Activated CD4-positive, alpha-beta T cell treated with anti-CD3 and anti-CD28 coated beads, Interleukin-2, amount 10 ng/mL, durations not matched to agents 24 days and 14 days (primary cell): ENCODE data around the gene MICU2. TPM values are rescaled to one million over a fixed set of nuclear protein-coding genes. Genes with fewer than 3 reads are reported as not detected.
"Not testable (repeated sequence)": the region's sequence is repeated elsewhere in the genome, so short reads cannot be mapped to it uniquely, and the experiment has no call there.

ENCODE experiments used
- DNase-seq: peaks from one replicate; pipeline ENCODE4 v3.0.0; 2022
- H3K27ac Mint-ChIP-seq: one replicate; pipeline ENCODE4 v1.8.0; 2022; ENCODE audit warnings: mild to moderate bottlenecking, mixed read lengths
- H3K27me3 Mint-ChIP-seq: one replicate; pipeline ENCODE4 v1.8.0; 2022; ENCODE audit warnings: mixed read lengths
- H3K36me3 Mint-ChIP-seq: one replicate; pipeline ENCODE4 v1.8.0; 2022; ENCODE audit warnings: low read depth, mild to moderate bottlenecking, mixed read lengths
- H3K4me1 Mint-ChIP-seq: one replicate; pipeline ENCODE4 v1.8.0; 2021; ENCODE audit warnings: mixed read lengths
- H3K4me3 Mint-ChIP-seq: one replicate; pipeline ENCODE4 v1.8.0; 2022; ENCODE audit warnings: mild to moderate bottlenecking, moderate library complexity, mixed read lengths
- H3K9me3 Mint-ChIP-seq: one replicate; pipeline ENCODE4 v1.8.0; 2021; ENCODE audit warnings: mixed read lengths
- intact Hi-C: fragments of 100-400 bp; cut with micrococcal nuclease; formaldehyde crosslinking; loops from one replicate; pipeline ENCODE4 v1.15.1; 2023
- total RNA-seq: library from RNA; stranded (reverse); gene quantifications from 2 replicates; pipeline ENCODE4 v1.2.3, GENCODE V29; 2022

The MICU2 gene
- total RNA-seq, 1 donor from 2014 or later, result 34.2 TPM

DNA sequence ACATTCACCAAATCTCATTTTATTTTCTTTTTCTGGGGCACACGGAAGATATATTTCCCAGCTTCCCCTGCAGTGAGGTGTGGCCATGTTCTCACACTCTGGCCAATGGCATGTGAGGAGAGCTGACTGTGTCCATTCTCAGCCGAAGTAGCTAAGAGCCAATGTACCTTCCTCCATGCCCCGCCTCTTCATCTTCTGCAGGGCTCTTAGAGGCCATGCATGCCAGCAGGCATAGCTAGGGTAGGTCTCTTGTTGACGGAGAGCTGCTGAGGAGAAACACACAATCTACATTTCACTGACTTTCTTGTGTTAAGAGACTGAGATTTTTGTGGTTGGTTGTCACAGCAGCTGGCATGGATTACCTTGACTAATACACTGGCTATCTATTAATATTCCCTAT lies 9.8 kb upstream of the MICU2 start:
- peak; percentile 25 for DNase-seq
- H3K27ac Mint-ChIP-seq, result no peak overlapping the region
- peaks cover 22% of the 10 kb centered on the region for H3K27me3 Mint-ChIP-seq
- H3K4me1 Mint-ChIP-seq, result no peaks in the 10 kb centered on the region
- H3K4me3 Mint-ChIP-seq, result no peak overlapping the region
- H3K36me3 Mint-ChIP-seq, result no peaks in the 10 kb centered on the region
- intact Hi-C loops, result no loop called here
- no peaks in the 10 kb centered on the region for H3K9me3 Mint-ChIP-seq

DNA sequence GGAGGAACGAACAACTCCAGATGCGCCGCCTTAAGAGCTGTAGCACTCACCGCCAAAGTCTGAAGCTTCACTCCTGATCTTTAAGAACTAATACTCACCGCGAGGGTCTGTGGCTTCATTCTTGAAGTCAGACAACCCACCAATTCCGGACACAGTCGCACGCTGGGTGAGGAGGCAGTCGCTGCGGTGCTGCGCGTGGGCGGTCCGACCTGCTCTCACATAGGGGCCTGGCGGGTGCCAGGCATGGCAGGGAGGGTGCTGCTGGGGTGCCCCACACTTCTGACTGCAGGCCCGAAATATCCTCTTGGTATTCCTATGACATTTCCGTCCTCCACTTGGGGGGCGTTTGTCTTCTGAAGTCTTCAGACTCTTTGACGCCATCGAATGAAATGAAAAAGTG lies 7.4 kb upstream of the MICU2 start:
- no peak for DNase-seq
- H3K27ac Mint-ChIP-seq, result no peak overlapping the region
- H3K27me3 Mint-ChIP-seq, result peaks cover 25% of the 10 kb centered on the region
- no peak overlapping the region for H3K4me3 Mint-ChIP-seq
- H3K4me1 Mint-ChIP-seq, result no peaks in the 10 kb centered on the region
- intact Hi-C loops, result no loop called here
- H3K36me3 Mint-ChIP-seq, result no peaks in the 10 kb centered on the region
- H3K9me3 Mint-ChIP-seq, result no peaks in the 10 kb centered on the region

- Mint-ChIP-seq H3K4me1 (no peaks in the 10 kb centered on the region), H3K4me3 (no peak overlapping the region), H3K9me3 (no peaks in the 10 kb centered on the region), H3K27me3 (peaks cover 25% of the 10 kb centered on the region), H3K27ac (no peak overlapping the region), H3K36me3 (no peaks in the 10 kb centered on the region)
- intact Hi-C loops, result no loop called here
- no peak for DNase-seq
Observed at GRCh38 chr13:21610687-21611086, 6.7 kb upstream of the MICU2 start.

DNA sequence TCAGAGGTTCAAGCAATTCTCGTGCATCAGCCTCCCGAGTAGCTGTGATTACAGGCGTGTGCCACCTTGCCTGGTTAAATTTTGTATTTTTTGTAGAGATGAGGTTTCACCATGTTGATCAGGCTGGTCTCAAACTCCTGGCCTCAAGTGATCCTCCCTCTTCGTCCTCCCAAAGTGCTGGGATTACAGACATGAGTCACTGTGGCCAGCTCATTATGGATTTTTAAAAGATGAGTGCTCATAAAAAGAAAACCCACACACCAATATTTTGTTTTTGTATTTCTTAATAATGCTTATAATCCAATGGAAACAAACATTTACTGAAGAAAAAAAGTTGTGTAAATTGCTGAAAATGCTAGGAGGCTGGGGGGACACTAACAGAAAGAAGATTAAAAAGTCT lies 5.0 kb upstream of the MICU2 start:
- intact Hi-C loops, result loop anchor here (10.0 kb wide), 2 partner anchors 434 to 456 kb away; partner anchors contain the start of genes MRPL57 and SKA3
- no peaks in the 10 kb centered on the region for H3K9me3 Mint-ChIP-seq
- H3K4me3 Mint-ChIP-seq, result no peak overlapping the region
- no peak for DNase-seq
- H3K27ac Mint-ChIP-seq, result no peak overlapping the region
- peaks cover 2% of the 10 kb centered on the region for H3K36me3 Mint-ChIP-seq
- peaks cover 24% of the 10 kb centered on the region for H3K27me3 Mint-ChIP-seq
- H3K4me1 Mint-ChIP-seq, result peaks cover 11% of the 10 kb centered on the region

- H3K36me3 Mint-ChIP-seq, result peaks cover 2% of the 10 kb centered on the region
- no peak for DNase-seq
- H3K27ac Mint-ChIP-seq, result no peak overlapping the region
- peaks cover 11% of the 10 kb centered on the region for H3K4me1 Mint-ChIP-seq
- peaks cover 24% of the 10 kb centered on the region for H3K27me3 Mint-ChIP-seq
- H3K9me3 Mint-ChIP-seq, result no peaks in the 10 kb centered on the region
- H3K4me3 Mint-ChIP-seq, result no peak overlapping the region
- intact Hi-C loops, result loop anchor here (10.0 kb wide), 2 partner anchors 432 to 458 kb away; partner anchors contain the start of genes MRPL57 and SKA3
Observed at GRCh38 chr13:21606796-21607195, 2.8 kb upstream of the MICU2 start.

DNA sequence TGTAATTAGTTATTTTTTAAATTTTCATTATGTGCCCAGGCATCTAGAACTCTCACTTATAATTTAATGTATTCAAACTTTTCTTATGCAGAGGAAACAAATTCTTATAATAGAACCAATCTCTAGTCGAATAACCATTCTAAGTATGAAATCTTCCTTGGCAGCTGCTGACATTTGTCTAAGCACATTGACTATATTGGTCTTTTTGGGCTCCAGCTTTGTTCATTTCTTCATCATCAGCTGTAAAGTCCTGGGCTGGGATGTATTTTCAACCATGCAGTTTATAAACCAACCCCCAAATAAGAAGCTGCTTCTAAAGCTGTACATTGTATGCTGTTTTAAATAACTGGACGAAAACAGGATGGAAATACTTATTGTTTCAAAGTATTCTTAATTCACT lies 2.3 kb upstream of the MICU2 start:
- H3K4me1 Mint-ChIP-seq, result peaks cover 16% of the 10 kb centered on the region
- H3K9me3 Mint-ChIP-seq, result no peaks in the 10 kb centered on the region
- no peak overlapping the region for H3K4me3 Mint-ChIP-seq
- intact Hi-C loops, result loop anchor here (10.0 kb wide), 2 partner anchors 431 to 459 kb away; partner anchors contain the start of genes MRPL57 and SKA3
- no peak for DNase-seq
- peaks cover 24% of the 10 kb centered on the region for H3K27me3 Mint-ChIP-seq
- H3K36me3 Mint-ChIP-seq, result peaks cover 6% of the 10 kb centered on the region
- no peak overlapping the region for H3K27ac Mint-ChIP-seq

DNA sequence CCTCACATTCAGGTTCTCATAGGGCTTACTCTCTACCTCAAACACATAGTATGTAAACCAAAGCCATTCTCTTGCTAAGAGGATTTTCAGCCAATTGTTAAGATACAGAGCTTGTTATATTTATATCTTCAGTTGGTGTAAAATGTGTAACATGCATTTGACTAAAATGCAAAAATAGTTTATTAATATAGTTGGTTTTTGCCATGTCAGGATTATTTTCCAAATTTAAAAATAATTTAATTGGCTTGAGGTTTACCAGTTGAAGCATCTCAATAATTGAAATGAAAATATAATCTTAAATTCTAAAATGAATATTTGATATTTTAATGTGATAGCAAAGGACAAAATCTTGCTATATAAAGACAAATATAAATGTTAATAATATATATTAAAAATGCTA lies 7.2 kb downstream of the MICU2 start:
- no peak overlapping the region for H3K4me3 Mint-ChIP-seq
- peaks cover 24% of the 10 kb centered on the region for H3K36me3 Mint-ChIP-seq
- intact Hi-C loops, result no loop called here
- DNase-seq, result no peak
- H3K27me3 Mint-ChIP-seq, result no peaks in the 10 kb centered on the region
- no peak overlapping the region for H3K27ac Mint-ChIP-seq
- H3K9me3 Mint-ChIP-seq, result peaks cover 12% of the 10 kb centered on the region
- peaks cover 30% of the 10 kb centered on the region for H3K4me1 Mint-ChIP-seq

- no peak overlapping the region for H3K27ac Mint-ChIP-seq
- no peak overlapping the region for H3K4me3 Mint-ChIP-seq
- H3K36me3 Mint-ChIP-seq, result peaks cover 17% of the 10 kb centered on the region
Observed at GRCh38 chr13:21595546-21595822, 8.5 kb downstream of the MICU2 start.

GRCh38 chr13:21594715-21595545 lies 9.0 kb downstream of the MICU2 start:
- no peaks in the 10 kb centered on the region for H3K27me3 Mint-ChIP-seq
- H3K9me3 Mint-ChIP-seq, result peaks cover 14% of the 10 kb centered on the region
- peaks cover 13% of the 10 kb centered on the region for H3K36me3 Mint-ChIP-seq
- intact Hi-C loops, result no loop called here
- H3K27ac Mint-ChIP-seq, result no peak overlapping the region
- peaks cover 26% of the 10 kb centered on the region for H3K4me1 Mint-ChIP-seq
- no peak overlapping the region for H3K4me3 Mint-ChIP-seq
- no peak for DNase-seq

More at GRCh38 chr13:21595546-21595822, 8.5 kb downstream of the MICU2 start:
- Mint-ChIP-seq H3K4me1 (peaks cover 30% of the 10 kb centered on the region), H3K9me3 (peaks cover 12% of the 10 kb centered on the region), H3K27me3 (no peaks in the 10 kb centered on the region)
- intact Hi-C loops, result no loop called here
- DNase-seq, result no peak

DNA sequence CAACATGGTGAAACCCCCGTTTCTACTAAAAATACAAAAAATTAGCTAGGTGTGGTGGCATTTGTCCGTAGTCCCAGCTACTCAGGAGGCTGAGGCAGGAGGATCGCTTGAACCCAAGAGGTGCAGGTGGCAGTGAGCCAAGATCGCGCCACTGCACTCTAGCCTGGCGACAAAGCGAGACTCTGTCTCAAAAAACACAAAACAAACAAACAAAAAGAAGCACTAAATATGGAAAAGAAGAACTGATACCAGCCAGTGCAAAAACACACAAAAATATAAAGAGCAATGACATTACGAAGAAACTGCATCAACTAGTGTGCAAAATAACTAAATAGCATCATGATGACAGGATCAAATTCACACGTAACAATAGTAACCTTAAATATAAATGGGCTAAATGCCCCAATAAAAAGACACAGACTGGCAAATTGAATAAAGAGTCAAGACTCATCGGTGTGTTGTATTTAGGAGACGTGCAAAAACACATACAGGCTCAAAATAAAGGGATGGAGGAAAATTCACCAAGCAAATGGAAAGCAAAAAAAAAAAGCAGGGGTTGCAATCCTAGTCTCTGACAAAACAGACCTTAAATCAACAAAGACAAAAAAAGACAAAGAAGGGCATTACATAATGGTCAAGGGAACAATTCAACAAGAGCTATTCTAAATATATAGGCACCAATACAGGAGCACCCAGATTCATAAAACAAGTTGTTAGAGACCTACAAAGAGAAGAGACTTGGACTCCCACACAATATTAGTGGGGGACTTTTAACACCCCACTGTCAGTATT lies 13.1 kb downstream of the MICU2 start:
- intact Hi-C loops, H3K4me3 Mint-ChIP-seq, H3K27ac Mint-ChIP-seq, H3K27me3 Mint-ChIP-seq, DNase-seq: not testable (repeated sequence)
- Mint-ChIP-seq H3K9me3 (peaks cover 21% of the 10 kb centered on the region), H3K36me3 (peaks cover 13% of the 10 kb centered on the region), H3K4me1 (peaks cover 26% of the 10 kb centered on the region)

- Mint-ChIP-seq H3K27me3 (no peaks in the 10 kb centered on the region), H3K9me3 (peaks cover 21% of the 10 kb centered on the region), H3K27ac (no peak overlapping the region), H3K4me1 (peaks cover 21% of the 10 kb centered on the region), H3K36me3 (peaks cover 10% of the 10 kb centered on the region), H3K4me3 (no peak overlapping the region)
- intact Hi-C loops, result no loop called here
- no peak for DNase-seq
Observed at GRCh38 chr13:21590231-21590630, 13.7 kb downstream of the MICU2 start.

GRCh38 chr13:21589510-21589909 lies 14.5 kb downstream of the MICU2 start:
- H3K27ac Mint-ChIP-seq, DNase-seq, H3K36me3 Mint-ChIP-seq, H3K27me3 Mint-ChIP-seq, intact Hi-C loops, H3K4me3 Mint-ChIP-seq: not testable (repeated sequence)
- peaks cover 19% of the 10 kb centered on the region for H3K4me1 Mint-ChIP-seq
- H3K9me3 Mint-ChIP-seq, result peaks cover 21% of the 10 kb centered on the region

- H3K27ac Mint-ChIP-seq, intact Hi-C loops: not testable (repeated sequence)
- H3K4me1 Mint-ChIP-seq, result peaks cover 16% of the 10 kb centered on the region
Observed at GRCh38 chr13:21588411-21588810, 15.6 kb downstream of the MICU2 start.

DNA sequence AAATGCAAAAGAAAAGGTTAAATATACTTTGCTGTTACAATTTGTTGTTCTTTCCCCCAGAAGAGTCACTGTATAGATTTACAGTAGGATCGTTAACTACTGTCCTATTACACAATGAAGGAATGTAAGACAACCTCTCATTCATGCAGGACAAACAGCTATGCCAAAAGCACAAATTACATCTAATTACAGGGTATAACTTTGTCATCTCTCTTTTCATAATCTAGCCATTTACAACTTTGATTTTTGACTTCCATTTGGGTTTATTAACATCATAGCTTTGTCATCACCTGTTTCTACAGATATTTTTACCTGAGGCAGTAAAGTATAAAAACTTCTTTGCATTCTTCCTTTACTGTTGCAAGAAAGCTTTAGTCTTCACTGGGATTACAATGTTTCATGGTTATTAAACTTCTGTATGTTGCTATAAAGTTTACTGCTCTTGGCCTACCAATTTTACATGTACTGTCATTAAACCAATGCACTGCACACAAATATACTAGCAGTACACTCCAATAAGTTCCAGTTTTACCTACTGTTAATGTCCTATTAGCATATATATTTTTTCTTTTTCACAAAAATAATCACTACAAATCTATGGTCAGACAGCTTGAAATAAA lies 18.9 kb downstream of the MICU2 start:
- Mint-ChIP-seq H3K27ac (no peak overlapping the region), H3K9me3 (peaks cover 12% of the 10 kb centered on the region), H3K4me1 (peaks cover 15% of the 10 kb centered on the region), H3K27me3 (no peaks in the 10 kb centered on the region), H3K36me3 (peaks cover 14% of the 10 kb centered on the region), H3K4me3 (no peak overlapping the region)
- intact Hi-C loops, result no loop called here
- DNase-seq, result no peak

More at GRCh38 chr13:21588411-21588810, 15.6 kb downstream of the MICU2 start:
- not testable (repeated sequence) for H3K36me3 Mint-ChIP-seq, H3K27me3 Mint-ChIP-seq, H3K4me3 Mint-ChIP-seq, DNase-seq
- H3K9me3 Mint-ChIP-seq, result peaks cover 16% of the 10 kb centered on the region
